CD4-positive, alpha-beta T cell treated with Interleukin-4 for 4 hours (primary cell): ENCODE measurements around the gene TLN1.

Experiments
- DNase-seq: peaks from one replicate; pipeline ENCODE4 v3.0.0-alpha.2; 2020

TLN1 gene

GRCh38 chr9:35660966-35661415, 71.0 kb downstream of the TLN1 start:
- no peak for DNase-seq

DNA sequence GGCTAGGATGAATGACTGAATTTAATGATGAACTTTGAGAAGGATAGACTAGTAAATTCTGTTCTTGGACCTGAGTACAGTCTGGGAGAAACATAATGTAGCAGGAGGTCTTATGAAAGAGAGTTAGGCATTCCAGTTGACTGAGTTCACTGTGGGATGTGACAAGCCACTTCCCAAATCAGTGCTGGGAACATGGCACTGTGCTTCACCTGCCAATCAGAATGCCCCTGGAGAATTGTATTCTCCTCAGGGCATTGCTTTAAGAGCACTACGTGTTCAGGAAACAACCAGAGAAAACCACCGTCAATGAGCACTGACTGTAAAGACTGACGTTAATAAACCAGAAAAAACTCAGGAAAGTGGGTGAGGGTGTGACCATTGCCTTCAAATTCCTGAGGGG, 72.7 kb downstream of the TLN1 start:
- DNase-seq = no peak

- no peak for DNase-seq
Measured at GRCh38 chr9:35658968-35659220, 73.1 kb downstream of the TLN1 start.

- DNase-seq = peak; percentile 78
Measured at GRCh38 chr9:35658137-35658967, 73.6 kb downstream of the TLN1 start, which contains the start of gene CCDC107. Gene CCDC107 (plus strand): TSS chr9:35658292. CDS start chr9:35658380, 88 bp downstream.

DNA sequence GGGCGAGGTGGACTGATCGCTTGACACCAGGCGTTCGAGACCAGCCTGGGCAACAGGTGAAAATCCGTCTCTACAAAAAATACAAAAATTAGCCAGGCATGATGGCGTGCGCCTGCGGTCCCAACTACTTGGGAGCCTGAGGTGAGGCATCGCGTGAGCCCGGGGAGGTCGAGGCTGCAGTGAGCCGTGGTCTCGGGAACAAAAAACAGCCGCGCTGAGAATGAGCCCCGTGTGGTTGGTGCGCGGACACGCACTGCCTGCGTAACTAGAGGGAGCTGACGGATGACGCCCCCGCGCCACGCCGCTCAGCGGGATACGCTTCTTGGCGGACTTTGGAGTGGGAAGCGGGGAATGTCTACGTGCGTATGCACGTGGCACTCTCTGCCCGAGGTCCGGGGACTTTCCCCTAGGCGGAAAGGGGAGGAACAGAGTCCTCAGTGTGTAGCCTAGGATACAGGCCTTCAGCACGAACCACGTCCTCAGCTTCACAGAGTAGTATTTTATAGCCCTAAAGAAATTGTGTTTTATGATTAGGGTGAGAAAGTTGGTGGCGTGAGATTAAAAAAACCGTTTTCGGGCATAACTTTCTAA, 74.4 kb downstream of the TLN1 start, which contains the start of gene RMRP:
TSS of gene RMRP (minus strand) at position 474 of the 591 bp plus-strand sequence.
- peak; percentile 96 for DNase-seq

DNA sequence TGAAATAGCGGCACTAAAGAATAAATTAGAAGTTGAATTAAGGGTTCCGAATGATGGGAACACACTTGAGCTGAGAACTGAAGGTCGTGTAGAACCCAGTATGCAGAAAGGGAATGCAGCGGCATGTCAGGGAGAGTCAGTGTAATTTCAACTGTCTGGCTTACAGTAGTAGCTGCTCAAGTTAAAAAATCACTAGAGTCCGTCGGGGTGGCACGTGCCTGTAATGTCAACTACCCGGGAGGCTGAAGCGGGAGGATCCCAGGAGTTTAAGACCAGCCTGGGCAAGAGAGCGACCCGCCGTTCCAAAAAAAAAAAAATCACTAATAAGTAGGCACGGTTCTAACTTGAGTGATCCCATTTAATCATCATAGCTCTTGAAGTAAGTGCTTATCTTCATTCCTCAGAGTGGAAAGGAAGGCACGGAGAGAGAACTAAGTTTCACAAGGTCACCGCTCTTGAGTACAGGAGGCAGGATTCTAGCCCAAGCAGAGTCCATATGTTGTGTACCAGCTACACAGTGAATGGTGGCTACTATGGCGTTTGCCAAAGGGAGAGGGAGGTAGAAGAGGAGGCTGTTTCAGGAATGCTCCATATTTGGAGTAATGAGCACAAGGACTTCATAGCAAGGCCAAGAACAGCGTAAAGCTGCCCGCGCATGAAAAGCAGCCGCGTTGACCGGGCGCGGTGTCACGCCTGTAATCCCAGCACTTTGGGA, 75.0 kb downstream of the TLN1 start:
- DNase-seq = no peak

DNA sequence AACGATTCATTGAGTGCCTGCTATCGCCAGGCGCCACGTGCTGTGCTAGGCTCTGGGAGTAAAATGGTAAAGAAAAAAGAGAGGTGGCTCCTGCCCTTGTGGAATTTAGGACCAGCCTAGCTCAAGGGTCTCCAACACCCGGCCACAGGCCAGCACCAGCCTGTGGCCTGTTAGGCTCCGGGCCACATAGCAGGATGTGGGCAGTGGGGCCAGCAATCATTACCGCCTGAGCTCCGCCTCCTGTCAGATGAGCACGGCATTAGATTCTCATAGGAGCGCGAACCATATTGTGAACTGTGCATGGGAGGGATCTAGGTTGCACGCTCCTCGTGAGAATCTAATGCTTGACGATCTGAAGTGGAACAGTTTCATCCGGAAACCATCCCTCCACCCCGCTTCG, 75.6 kb downstream of the TLN1 start:
- DNase-seq = no peak

DNA sequence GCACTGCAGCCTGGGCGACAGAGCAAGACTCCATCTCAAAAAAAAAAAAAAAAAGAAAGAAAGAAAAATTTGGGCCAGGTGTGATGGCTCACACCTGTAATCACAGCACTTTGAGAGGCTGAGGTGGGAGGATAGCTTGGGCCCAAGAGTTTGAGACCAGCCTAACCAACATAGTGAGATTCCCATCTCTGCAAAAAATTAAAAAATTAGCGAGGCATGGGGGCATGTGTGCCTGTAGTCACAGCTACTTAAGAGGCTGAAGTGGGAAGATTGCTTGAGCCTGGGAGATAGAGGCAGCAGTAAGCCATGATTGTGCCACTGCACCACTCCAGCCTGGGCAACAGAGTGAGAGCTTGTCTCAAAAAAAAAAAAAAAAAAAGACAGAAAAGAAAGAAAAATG, 78.4 kb downstream of the TLN1 start:
- DNase-seq = no peak

DNA sequence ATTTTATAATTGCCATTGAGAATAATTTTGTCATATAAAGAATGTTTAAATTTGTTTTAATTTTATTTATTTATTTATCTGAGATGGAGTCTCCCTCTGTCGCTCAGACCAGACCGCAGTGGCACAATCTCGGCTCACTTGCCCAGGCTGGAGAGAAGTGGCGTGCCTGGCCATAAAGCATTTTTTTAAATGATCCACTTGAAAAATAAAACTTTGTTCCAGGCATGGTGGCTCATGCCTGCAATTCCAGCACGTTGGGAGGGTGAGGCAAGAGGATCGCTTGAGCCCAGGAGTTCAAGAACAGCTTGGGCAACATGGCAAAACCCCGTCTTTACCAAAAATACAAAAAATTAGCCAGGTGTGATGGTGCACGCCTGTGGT, 79.2 kb downstream of the TLN1 start:
- DNase-seq = no peak

DNA sequence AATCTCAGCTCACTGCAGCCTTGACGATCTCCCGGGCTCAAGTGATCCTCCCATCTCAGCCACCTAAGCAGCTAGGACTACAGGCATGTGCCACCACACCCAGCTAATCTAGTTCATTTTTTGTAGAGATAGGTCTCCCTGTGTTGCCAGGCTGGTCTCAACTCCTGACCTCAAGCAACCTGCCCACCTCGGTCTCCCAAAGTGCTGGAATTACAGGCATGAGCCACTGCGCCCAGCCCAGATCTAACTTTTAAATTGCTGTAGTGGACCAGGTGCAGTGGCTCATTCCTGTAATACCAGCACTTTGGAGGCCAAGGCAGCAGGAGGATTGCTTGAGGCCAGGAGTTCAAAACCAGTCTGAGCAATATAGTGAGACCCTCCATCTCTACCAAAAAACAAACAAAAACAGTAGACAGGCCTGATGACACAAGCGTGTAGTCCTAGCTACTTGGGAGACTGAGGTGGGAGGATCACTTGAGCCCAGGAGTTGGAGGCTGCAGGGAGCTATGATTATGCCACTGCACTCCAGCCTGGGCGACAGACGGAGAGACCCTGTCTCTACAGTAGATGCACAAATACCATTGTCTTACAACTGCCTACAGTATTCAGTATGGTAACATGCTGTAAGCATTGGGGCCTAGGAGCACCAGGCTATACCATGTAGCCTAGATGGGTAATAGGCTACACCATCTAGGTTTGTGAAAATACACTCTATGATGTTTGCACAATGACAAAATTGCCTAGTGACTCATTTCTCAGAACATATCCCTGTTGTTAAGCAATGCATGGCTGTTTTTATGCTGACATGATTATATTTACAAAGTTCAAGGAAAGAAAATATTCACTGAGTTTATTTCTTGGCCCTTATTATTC, 79.8 kb downstream of the TLN1 start:
- no peak for DNase-seq

DNA sequence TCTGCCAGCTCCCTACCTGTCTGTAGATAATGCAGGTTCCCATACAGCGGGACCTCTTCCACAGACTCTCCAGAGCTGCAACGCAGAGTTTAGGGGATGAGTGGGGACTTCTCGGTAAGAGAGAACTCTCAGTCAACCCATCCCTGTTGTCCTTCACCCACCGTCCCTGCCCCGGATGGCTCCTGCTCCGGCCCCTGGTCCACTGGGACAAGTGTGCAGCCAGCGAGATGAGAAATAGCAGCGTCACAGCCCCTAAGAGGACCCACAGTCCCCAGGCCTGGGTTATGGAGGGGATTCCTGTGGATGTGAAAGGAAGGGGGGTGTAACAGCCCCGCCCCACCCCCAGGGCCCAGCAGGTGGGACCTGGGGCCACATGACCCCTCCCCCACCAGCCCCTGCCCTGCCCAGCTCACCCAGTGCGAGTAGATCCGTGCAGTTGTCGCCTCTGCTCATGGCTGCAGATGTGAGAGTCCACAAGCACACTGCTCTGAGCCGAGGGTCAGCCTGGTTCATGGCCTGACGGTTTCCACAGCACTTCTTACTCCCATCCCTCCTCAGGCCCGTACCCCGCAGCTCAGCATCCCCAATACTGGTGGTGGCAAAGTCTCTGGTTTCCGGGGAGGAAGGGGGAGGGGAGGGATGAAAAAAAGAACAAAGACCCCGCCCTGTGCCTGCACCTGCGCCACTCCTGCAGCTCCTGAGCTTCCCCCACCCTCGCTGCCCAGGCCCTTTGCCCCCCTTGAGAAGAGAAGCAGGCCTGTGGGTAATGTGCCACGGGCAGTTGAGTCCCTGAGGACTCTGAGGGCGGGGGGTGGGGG, 81.4 kb downstream of the TLN1 start, which contains the start of gene SIT1:
TSS of gene SIT1 (minus strand) at position 591 of the 818 bp plus-strand sequence. CDS start at position 513, 78 bp downstream.
- peak; percentile 29 for DNase-seq

DNA sequence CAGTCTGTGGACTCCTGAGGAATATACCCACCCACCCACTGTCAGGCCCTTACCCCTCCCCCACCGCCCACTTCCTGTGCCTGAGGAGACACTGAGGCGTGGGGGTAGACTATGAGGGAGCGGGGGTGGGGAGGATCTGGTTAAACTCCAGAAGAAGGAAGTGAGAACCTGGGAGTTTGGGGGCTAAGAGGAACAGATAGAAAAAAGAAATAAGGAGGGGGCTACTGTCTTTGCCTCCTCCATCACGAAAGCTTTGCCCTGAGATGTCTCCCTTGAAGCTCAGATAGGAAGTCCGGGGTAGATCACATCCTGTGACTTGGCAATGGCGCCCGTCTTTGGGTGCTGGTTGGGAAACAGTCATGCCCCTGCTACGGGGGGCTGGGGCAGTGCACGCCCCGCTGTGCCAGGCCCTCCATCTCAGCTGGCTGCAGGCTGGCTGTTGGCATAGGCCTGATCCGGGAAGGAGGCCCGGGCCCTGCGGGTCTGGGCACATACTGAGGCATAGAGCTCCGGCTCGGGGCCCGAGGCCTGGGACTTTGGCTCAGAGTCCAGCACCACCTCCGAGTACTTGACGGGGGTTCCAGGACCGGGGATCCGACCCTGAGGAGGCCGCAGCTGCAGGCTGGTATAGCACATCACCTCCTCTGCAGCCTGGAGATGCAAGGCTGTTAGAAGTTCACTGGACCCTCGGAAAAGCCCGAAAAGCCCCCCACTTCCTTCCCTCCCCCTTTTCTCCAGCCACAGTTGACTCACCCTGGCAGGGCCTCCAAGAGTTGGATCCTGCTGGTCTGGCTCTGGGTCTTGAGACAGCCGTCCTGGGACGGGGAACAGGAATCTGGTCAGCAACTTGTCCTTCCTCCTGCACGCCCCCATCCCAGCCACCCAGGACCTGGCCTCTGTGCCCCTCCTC, 82.3 kb downstream of the TLN1 start:
- peak; percentile 39 for DNase-seq
